HEK293 (cell line): ENCODE data around the gene SERPINE2.

Experiments used
- CTCF ChIP-seq: fragments of 450-650 bp; formaldehyde crosslinking; IDR thresholded peaks from 2 replicates; pipeline ENCODE4 v1.5.1; 2016; ENCODE audit warnings: missing biosample characterization, missing genetic modification characterization
- HIC1 ChIP-seq: fragments of 450-650 bp; formaldehyde crosslinking; IDR thresholded peaks from 2 replicates; pipeline ENCODE4 v1.5.1; 2016; ENCODE audit warnings: missing biosample characterization, missing genetic modification characterization
- SP7 ChIP-seq: fragments of 450-650 bp; formaldehyde crosslinking; IDR thresholded peaks from 2 replicates; pipeline ENCODE4 v1.5.1; 2016; ENCODE audit warnings: missing biosample characterization, missing genetic modification characterization
- ZBTB7A ChIP-seq: fragments of 450-650 bp; formaldehyde crosslinking; IDR thresholded peaks from 2 replicates; pipeline ENCODE4 v1.5.1; 2016; ENCODE audit warnings: low read depth, missing biosample characterization, missing genetic modification characterization
- ZNF138 ChIP-seq: fragments of 450-650 bp; formaldehyde crosslinking; IDR thresholded peaks from 2 replicates; pipeline ENCODE4 v1.5.1; 2016; ENCODE audit warnings: missing biosample characterization, missing genetic modification characterization, borderline replicate concordance
- ZNF274 ChIP-seq, 2 experiments: fragments of 200-500 bp in 1 of 2; fragments of 450-650 bp in 1 of 2; sonication (Bioruptor generic) in 1 of 2; formaldehyde crosslinking in 1 of 2; IDR thresholded peaks; 2 replicates each; pipeline versions ENCODE4 v1.5.1 to v1.6.1; 2014 to 2016; ENCODE audit warnings: borderline replicate concordance in 1 of 2, inconsistent platforms in 1 of 2, low read length in 1 of 2, missing biosample characterization in 1 of 2, missing genetic modification characterization in 1 of 2
- ZNF292 ChIP-seq: fragments of 450-650 bp; formaldehyde crosslinking; IDR thresholded peaks from 2 replicates; pipeline ENCODE4 v1.5.1; 2016; ENCODE audit warnings: low read depth, missing biosample characterization, missing genetic modification characterization, borderline replicate concordance
- ZNF677 ChIP-seq: fragments of 450-650 bp; IDR thresholded peaks from 2 replicates; pipeline ENCODE4 v1.5.0; 2018; ENCODE audit warnings: missing biosample characterization, mild to moderate bottlenecking, missing genetic modification characterization, moderate library complexity
- ZNF830 ChIP-seq: fragments of 450-650 bp; IDR thresholded peaks from 2 replicates; pipeline ENCODE4 v1.5.0; 2018; ENCODE audit warnings: missing biosample characterization, missing genetic modification characterization, low read depth, mild to moderate bottlenecking, moderate library complexity
- TF ChIP-seq, protein P1 (sequence below): fragments of 450-650 bp; formaldehyde crosslinking; IDR thresholded peaks from 2 replicates; pipeline ENCODE4 v1.5.1; 2017; ENCODE audit warnings: missing biosample characterization, missing genetic modification characterization
- TF ChIP-seq, protein P2 (sequence below): fragments of 450-650 bp; formaldehyde crosslinking; IDR thresholded peaks from 2 replicates; pipeline ENCODE4 v1.5.1; 2016; ENCODE audit warnings: missing biosample characterization, missing genetic modification characterization
- TF ChIP-seq, protein P3 (sequence below): fragments of 450-650 bp; formaldehyde crosslinking; IDR thresholded peaks from 2 replicates; pipeline ENCODE4 v1.5.1; 2016; ENCODE audit warnings: missing biosample characterization, missing genetic modification characterization, low read depth

DNA sequence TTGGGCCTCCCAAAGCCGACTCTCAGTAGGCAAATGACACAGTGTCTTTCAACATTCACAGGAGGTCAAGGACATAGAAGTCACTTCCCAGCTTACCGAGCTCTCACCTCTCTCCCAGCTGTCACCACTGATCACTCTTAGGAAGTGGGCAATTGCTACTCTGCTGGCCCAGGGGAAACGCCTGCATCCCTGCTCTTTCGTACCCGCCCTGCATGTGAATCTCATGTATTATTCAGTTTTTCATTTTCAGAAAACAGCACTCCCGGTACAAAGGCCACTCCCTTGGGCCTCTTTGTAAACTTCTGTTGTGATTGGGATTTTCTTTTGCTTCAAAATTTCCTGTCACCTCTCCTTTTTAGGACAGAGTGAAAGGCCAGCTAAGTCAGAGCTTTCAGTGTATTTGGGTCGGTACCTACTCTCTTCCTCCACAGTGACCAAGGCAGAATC lies 66.4 kb downstream of the SERPINE2 start:
- TF ChIP-seq CTCF (tag by site-specific recombination) = no peak
- no peak for TF ChIP-seq ZNF677 (tag by site-specific recombination)
- TF ChIP-seq, protein P1, sequence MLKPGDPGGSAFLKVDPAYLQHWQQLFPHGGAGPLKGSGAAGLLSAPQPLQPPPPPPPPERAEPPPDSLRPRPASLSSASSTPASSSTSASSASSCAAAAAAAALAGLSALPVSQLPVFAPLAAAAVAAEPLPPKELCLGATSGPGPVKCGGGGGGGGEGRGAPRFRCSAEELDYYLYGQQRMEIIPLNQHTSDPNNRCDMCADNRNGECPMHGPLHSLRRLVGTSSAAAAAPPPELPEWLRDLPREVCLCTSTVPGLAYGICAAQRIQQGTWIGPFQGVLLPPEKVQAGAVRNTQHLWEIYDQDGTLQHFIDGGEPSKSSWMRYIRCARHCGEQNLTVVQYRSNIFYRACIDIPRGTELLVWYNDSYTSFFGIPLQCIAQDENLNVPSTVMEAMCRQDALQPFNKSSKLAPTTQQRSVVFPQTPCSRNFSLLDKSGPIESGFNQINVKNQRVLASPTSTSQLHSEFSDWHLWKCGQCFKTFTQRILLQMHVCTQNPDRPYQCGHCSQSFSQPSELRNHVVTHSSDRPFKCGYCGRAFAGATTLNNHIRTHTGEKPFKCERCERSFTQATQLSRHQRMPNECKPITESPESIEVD (tag by site-specific recombination) = no peak
- TF ChIP-seq ZNF274 (IDR thresholded peaks at IDR 0.05; ENCODE audit: low read length) = no peak
- no peak for TF ChIP-seq ZNF274 (tag by site-specific recombination; IDR thresholded peaks at IDR 0.05; ENCODE audit: borderline replicate concordance)
- TF ChIP-seq ZBTB7A (tag by site-specific recombination) = no peak
- no peak for TF ChIP-seq HIC1 (tag by site-specific recombination)
- TF ChIP-seq, protein P2, sequence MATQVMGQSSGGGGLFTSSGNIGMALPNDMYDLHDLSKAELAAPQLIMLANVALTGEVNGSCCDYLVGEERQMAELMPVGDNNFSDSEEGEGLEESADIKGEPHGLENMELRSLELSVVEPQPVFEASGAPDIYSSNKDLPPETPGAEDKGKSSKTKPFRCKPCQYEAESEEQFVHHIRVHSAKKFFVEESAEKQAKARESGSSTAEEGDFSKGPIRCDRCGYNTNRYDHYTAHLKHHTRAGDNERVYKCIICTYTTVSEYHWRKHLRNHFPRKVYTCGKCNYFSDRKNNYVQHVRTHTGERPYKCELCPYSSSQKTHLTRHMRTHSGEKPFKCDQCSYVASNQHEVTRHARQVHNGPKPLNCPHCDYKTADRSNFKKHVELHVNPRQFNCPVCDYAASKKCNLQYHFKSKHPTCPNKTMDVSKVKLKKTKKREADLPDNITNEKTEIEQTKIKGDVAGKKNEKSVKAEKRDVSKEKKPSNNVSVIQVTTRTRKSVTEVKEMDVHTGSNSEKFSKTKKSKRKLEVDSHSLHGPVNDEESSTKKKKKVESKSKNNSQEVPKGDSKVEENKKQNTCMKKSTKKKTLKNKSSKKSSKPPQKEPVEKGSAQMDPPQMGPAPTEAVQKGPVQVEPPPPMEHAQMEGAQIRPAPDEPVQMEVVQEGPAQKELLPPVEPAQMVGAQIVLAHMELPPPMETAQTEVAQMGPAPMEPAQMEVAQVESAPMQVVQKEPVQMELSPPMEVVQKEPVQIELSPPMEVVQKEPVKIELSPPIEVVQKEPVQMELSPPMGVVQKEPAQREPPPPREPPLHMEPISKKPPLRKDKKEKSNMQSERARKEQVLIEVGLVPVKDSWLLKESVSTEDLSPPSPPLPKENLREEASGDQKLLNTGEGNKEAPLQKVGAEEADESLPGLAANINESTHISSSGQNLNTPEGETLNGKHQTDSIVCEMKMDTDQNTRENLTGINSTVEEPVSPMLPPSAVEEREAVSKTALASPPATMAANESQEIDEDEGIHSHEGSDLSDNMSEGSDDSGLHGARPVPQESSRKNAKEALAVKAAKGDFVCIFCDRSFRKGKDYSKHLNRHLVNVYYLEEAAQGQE = no peak
- TF ChIP-seq, protein P3, sequence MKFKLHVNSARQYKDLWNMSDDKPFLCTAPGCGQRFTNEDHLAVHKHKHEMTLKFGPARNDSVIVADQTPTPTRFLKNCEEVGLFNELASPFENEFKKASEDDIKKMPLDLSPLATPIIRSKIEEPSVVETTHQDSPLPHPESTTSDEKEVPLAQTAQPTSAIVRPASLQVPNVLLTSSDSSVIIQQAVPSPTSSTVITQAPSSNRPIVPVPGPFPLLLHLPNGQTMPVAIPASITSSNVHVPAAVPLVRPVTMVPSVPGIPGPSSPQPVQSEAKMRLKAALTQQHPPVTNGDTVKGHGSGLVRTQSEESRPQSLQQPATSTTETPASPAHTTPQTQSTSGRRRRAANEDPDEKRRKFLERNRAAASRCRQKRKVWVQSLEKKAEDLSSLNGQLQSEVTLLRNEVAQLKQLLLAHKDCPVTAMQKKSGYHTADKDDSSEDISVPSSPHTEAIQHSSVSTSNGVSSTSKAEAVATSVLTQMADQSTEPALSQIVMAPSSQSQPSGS (tag by site-specific recombination) = no peak
- TF ChIP-seq ZNF830 (tag by site-specific recombination) = no peak
- TF ChIP-seq ZNF292 (tag by site-specific recombination) = no peak
- no peak for TF ChIP-seq SP7
- TF ChIP-seq ZNF138 (tag by site-specific recombination) = no peak
